A549 treated with Mapracorat at 1 μM for 4 hours (cell line): Measurements from ENCODE around the gene LINC01488. TPM values are rescaled to one million over a fixed set of nuclear protein-coding genes. Genes with fewer than 3 reads are reported as not detected.

Experiments used
- total RNA-seq: library from RNA; stranded (reverse); fragments of 200-300 nt; extraction: Qiagen RNA extraction; gene quantifications from 5 replicates; pipeline ENCODE4 v1.2.3, GENCODE V29; 2022

LINC01488 gene
- not detected in 5 replicates for total RNA-seq

GRCh38 chr11:69481393-69481844 lies at the start of gene LINC01488:
LINC01488 (plus strand) TSS chr11:69481663.

Other genes starting within 250 kb of the LINC01488 start
- gene MYEOV, start 187.5 kb upstream of the LINC01488 start, total RNA-seq: 101 to 124 TPM (median 121 TPM) in 5 replicates
- gene CCND1, start 159.5 kb downstream of the LINC01488 start, total RNA-seq: 156 to 249 TPM (median 201 TPM) in 5 replicates
- 30.3 to 38.3 TPM (median 34.3 TPM) in 5 replicates for gene LTO1, start 193.7 kb downstream of the LINC01488 start, total RNA-seq
- gene FGF19, start 222.4 kb downstream of the LINC01488 start, total RNA-seq: 0.05 to 0.12 TPM (median 0.08 TPM) in 4 of 5 replicates, not detected in the other